Fibroblast of mammary gland (primary cell): ENCODE measurements around the gene RAB11FIP5.

Source experiments
- DNase-seq: peaks from one replicate; pipeline ENCODE4 v3.0.0-alpha.2; 2010; ENCODE audit warnings: low read depth
- H3K4me3 ChIP-seq: 2 replicates; pipeline ENCODE4 v1.5.1; 2011; ENCODE audit warnings: low read depth, mild to moderate bottlenecking, low read length, moderate library complexity; ENCODE audit not compliant: control insufficient read depth
- CTCF ChIP-seq: conservative IDR thresholded peaks from 2 replicates; pipeline ENCODE4 v1.5.1; 2011; ENCODE audit warnings: low read depth, low read length, inconsistent platforms; ENCODE audit not compliant: control insufficient read depth, insufficient read depth

RAB11FIP5 gene

GRCh38 chr2:73117441-73117840, 4.7 kb upstream of the RAB11FIP5 start:
- DNase-seq, result peak; percentile 28
- no peak overlapping the region for H3K4me3 ChIP-seq
- TF ChIP-seq CTCF, result no peak

GRCh38 chr2:73116182-73116960, 3.6 kb upstream of the RAB11FIP5 start:
- DNase-seq, result no peak
- no peak for TF ChIP-seq CTCF
- H3K4me3 ChIP-seq, result no peak overlapping the region

GRCh38 chr2:73114273-73114867, 1.6 kb upstream of the RAB11FIP5 start:
- no peak for TF ChIP-seq CTCF
- no peak overlapping the region for H3K4me3 ChIP-seq
- DNase-seq, result peak; percentile 63

GRCh38 chr2:73112026-73112912, 479 bp downstream of the RAB11FIP5 start:
- peak; percentile 29 for DNase-seq
- no peak for TF ChIP-seq CTCF
- peak overlapping the region; percentile 83 for H3K4me3 ChIP-seq

GRCh38 chr2:73111073-73112025, 1.4 kb downstream of the RAB11FIP5 start:
- TF ChIP-seq CTCF, result no peak
- peak overlapping the region; percentile 83 for H3K4me3 ChIP-seq
- DNase-seq, result peak; percentile 35
